Calu3 (cell line): ENCODE measurements around the gene MSMP. TPM values are rescaled to one million over a fixed set of nuclear protein-coding genes. Genes with fewer than 3 reads are reported as not detected.

Experiments used
- BruUV-seq: library from RNA; stranded (reverse); fragments of 400-500 nt; replicated peaks from 2 replicates; lab custom pipeline; 2021; lab: Mats Ljungman, UMichigan
- CTCF ChIA-PET: fragments of 300-600 bp; sonication (Branson Sonifier 250); formaldehyde crosslinking; loops from one replicate; lab custom pipeline; 2022; ENCODE audit warnings: antibody characterized with exemption; lab: Charles Lee
- DNase-seq: peaks from one replicate; pipeline ENCODE4 v3.0.0; 2022
- H3K27ac Mint-ChIP-seq: one replicate; pipeline ENCODE4 v1.8.0; 2022; ENCODE audit warnings: mixed read lengths; ENCODE audit not compliant: unreplicated experiment
- H3K27me3 Mint-ChIP-seq: one replicate; pipeline ENCODE4 v1.8.0; 2022; ENCODE audit warnings: mixed read lengths; ENCODE audit not compliant: unreplicated experiment
- H3K36me3 Mint-ChIP-seq: one replicate; pipeline ENCODE4 v1.8.0; 2022; ENCODE audit warnings: mild to moderate bottlenecking, moderate library complexity, mixed read lengths; ENCODE audit not compliant: insufficient read depth, unreplicated experiment
- H3K4me1 Mint-ChIP-seq: one replicate; pipeline ENCODE4 v1.8.0; 2022; ENCODE audit warnings: mild to moderate bottlenecking, low read depth, mixed read lengths; ENCODE audit not compliant: unreplicated experiment
- H3K4me3 Mint-ChIP-seq: one replicate; pipeline ENCODE4 v1.8.0; 2022; ENCODE audit warnings: mild to moderate bottlenecking, low read depth, moderate library complexity, mixed read lengths; ENCODE audit not compliant: unreplicated experiment
- H3K9me3 Mint-ChIP-seq: one replicate; pipeline ENCODE4 v1.8.0; 2022; ENCODE audit warnings: low read depth, mixed read lengths; ENCODE audit not compliant: unreplicated experiment
- CTCF ChIP-seq: fragments of 200-600 bp; IDR thresholded peaks from one replicate; pipeline ENCODE4 v1.8.0; 2022; ENCODE audit warnings: antibody characterized with exemption; ENCODE audit not compliant: unreplicated experiment
- intact Hi-C: fragments of 100-400 bp; cut with micrococcal nuclease; formaldehyde crosslinking; loops from one replicate; pipeline ENCODE4 v1.10.0; 2022; ENCODE audit not compliant: unreplicated experiment
- total RNA-seq: library from RNA; stranded (reverse); gene quantifications from 2 replicates; pipeline ENCODE4 v1.2.3, GENCODE V29; 2022

Gene MSMP
- total RNA-seq, 1 experiment from 2014 or later = not detected

GRCh38 chr9:35755071-35755470, 995 bp upstream of the MSMP start:
- CTCF ChIA-PET = no interaction called here
- Mint-ChIP-seq H3K4me1 (peaks cover 20% of the 10 kb centered on the region), H3K27ac (no peak overlapping the region), H3K9me3 (no peaks in the 10 kb centered on the region), H3K4me3 (no peak overlapping the region), H3K27me3 (no peaks in the 10 kb centered on the region), H3K36me3 (peaks cover 41% of the 10 kb centered on the region)
- intact Hi-C loops = no loop called here
- DNase-seq = no peak
- TF ChIP-seq CTCF = no peak
- no TSS peak for BruUV-seq

- Mint-ChIP-seq H3K27me3 (no peaks in the 10 kb centered on the region), H3K9me3 (no peaks in the 10 kb centered on the region), H3K4me3 (no peak overlapping the region), H3K27ac (no peak overlapping the region), H3K4me1 (peaks cover 4% of the 10 kb centered on the region), H3K36me3 (peaks cover 46% of the 10 kb centered on the region)
- no TSS peak for BruUV-seq
- intact Hi-C loops = no loop called here
- CTCF ChIA-PET = no interaction called here
- DNase-seq = no peak
- TF ChIP-seq CTCF = no peak
These were observed 610 bp downstream of the MSMP start for GRCh38 chr9:35753466-35753865.

- intact Hi-C loops = no loop called here
- no peak overlapping the region for H3K27ac Mint-ChIP-seq
- CTCF ChIA-PET = interaction anchor here (0.8 to 1.8 kb wide), 2 partner anchors 10 to 64 kb away, joined by 3 to 5 read pairs; partner anchors contain the start of gene HINT2
These were observed 3.9 kb downstream of the MSMP start for GRCh38 chr9:35750256-35750531.

GRCh38 chr9:35749515-35750255, 4.4 kb downstream of the MSMP start:
- Mint-ChIP-seq H3K9me3 (no peaks in the 10 kb centered on the region), H3K27me3 (no peaks in the 10 kb centered on the region), H3K36me3 (peaks cover 48% of the 10 kb centered on the region), H3K27ac (peak overlapping the region; percentile 52), H3K4me3 (peak overlapping the region; percentile 78), H3K4me1 (peaks cover 20% of the 10 kb centered on the region)
- TF ChIP-seq CTCF = no peak
- peak; percentile 35 for DNase-seq
- intact Hi-C loops = no loop called here
- CTCF ChIA-PET = interaction anchor here (0.7 to 1.8 kb wide), 4 partner anchors 11 to 65 kb away, joined by 3 to 5 read pairs (median 3); partner anchors contain the start of genes CREB3, HINT2 and TLN1
- no TSS peak for BruUV-seq

More at GRCh38 chr9:35750256-35750531, 3.9 kb downstream of the MSMP start:
- no TSS peak for BruUV-seq
- Mint-ChIP-seq H3K36me3 (peaks cover 48% of the 10 kb centered on the region), H3K27me3 (no peaks in the 10 kb centered on the region), H3K9me3 (no peaks in the 10 kb centered on the region), H3K4me1 (peaks cover 20% of the 10 kb centered on the region), H3K4me3 (peak overlapping the region; percentile 78)
- TF ChIP-seq CTCF = no peak
- DNase-seq = no peak
